SK-N-SH treated with all-trans-retinoic acid at 6 μM for 48 hours (cell line): Measurements from ENCODE around the gene NXN.

Experiments
- ATAC-seq: fragments of 200-7000 bp; cut with Tn5 transposase; 3 replicates; pipeline ENCODE4 v1.9.1; 2020; ENCODE audit warnings: mild to moderate bottlenecking, moderate library complexity
- ARNTL ChIP-seq: fragments of 450-650 bp; formaldehyde crosslinking; IDR thresholded peaks from 2 replicates; pipeline ENCODE4 v1.5.0; 2020; ENCODE audit warnings: low read depth, mild to moderate bottlenecking, moderate library complexity, borderline replicate concordance
- BACH2 ChIP-seq: fragments of 250-450 bp; sonication (Bioruptor Pico); IDR thresholded peaks from 2 replicates; pipeline ENCODE4 v1.9.0; 2021; ENCODE audit warnings: mild to moderate bottlenecking, borderline replicate concordance
- CSDC2 ChIP-seq: fragments of 250-450 bp; sonication (Bioruptor Pico); IDR thresholded peaks from 2 replicates; pipeline ENCODE4 v1.5.0; 2020; ENCODE audit warnings: mild to moderate bottlenecking, moderate library complexity
- ESRRG ChIP-seq: fragments of 250-450 bp; sonication (Bioruptor Pico); IDR thresholded peaks from 2 replicates; pipeline ENCODE4 v1.6.1; 2021; ENCODE audit warnings: mild to moderate bottlenecking
- GLIS3 ChIP-seq: fragments of 250-450 bp; sonication (Bioruptor Pico); IDR thresholded peaks from 2 replicates; pipeline ENCODE4 v1.5.0; 2020; ENCODE audit warnings: mild to moderate bottlenecking, moderate library complexity
- ISL1 ChIP-seq: fragments of 250-450 bp; sonication (Bioruptor Pico); IDR thresholded peaks from 2 replicates; pipeline ENCODE4 v2.1.2; 2022; ENCODE audit warnings: mild to moderate bottlenecking, moderate library complexity
- OSR1 ChIP-seq: fragments of 250-450 bp; sonication (Bioruptor Pico); IDR thresholded peaks from 2 replicates; pipeline ENCODE4 v1.8.0; 2022; ENCODE audit warnings: moderate library complexity, mild to moderate bottlenecking, inconsistent platforms
- PPARA ChIP-seq: fragments of 250-450 bp; sonication (Bioruptor Pico); IDR thresholded peaks from 2 replicates; pipeline ENCODE4 v1.5.0; 2020; ENCODE audit warnings: mild to moderate bottlenecking, borderline replicate concordance
- RARB ChIP-seq: fragments of 250-450 bp; sonication (Bioruptor Pico); IDR thresholded peaks from 2 replicates; pipeline ENCODE4 v1.8.0; 2021; ENCODE audit warnings: mild to moderate bottlenecking, moderate library complexity
- SNAI2 ChIP-seq: fragments of 250-450 bp; sonication (Bioruptor Pico); IDR thresholded peaks from 2 replicates; pipeline ENCODE4 v1.5.0; 2020; ENCODE audit warnings: mild to moderate bottlenecking, moderate library complexity
- TCF4 ChIP-seq: fragments of 250-450 bp; sonication (Bioruptor Pico); IDR thresholded peaks from 2 replicates; pipeline ENCODE4 v1.8.0; 2021; ENCODE audit warnings: mild to moderate bottlenecking, moderate library complexity, borderline replicate concordance
- TOX ChIP-seq: fragments of 250-450 bp; sonication (Bioruptor Pico); IDR thresholded peaks from 2 replicates; pipeline ENCODE4 v1.8.0; 2021; ENCODE audit warnings: mild to moderate bottlenecking, moderate library complexity, borderline replicate concordance
- ZC3H10 ChIP-seq: fragments of 250-450 bp; sonication (Bioruptor Pico); IDR thresholded peaks from 2 replicates; pipeline ENCODE4 v1.5.1; 2021; ENCODE audit warnings: mild to moderate bottlenecking, moderate library complexity
- ZFP3 ChIP-seq: fragments of 250-450 bp; sonication (Bioruptor Pico); IDR thresholded peaks from 2 replicates; pipeline ENCODE4 v1.5.0; 2020; ENCODE audit warnings: mild to moderate bottlenecking, moderate library complexity
- ZFP30 ChIP-seq: fragments of 450-650 bp; formaldehyde crosslinking; IDR thresholded peaks from 2 replicates; pipeline ENCODE4 v1.5.0; 2022; ENCODE audit warnings: mild to moderate bottlenecking, moderate library complexity
- ZNF565 ChIP-seq: fragments of 450-650 bp; formaldehyde crosslinking; conservative IDR thresholded peaks from 2 replicates; pipeline ENCODE4 v1.5.0; 2020; ENCODE audit warnings: low read depth, mild to moderate bottlenecking, moderate library complexity
- ZNF70 ChIP-seq: fragments of 450-650 bp; formaldehyde crosslinking; IDR thresholded peaks from 2 replicates; pipeline ENCODE4 v1.5.0; 2020; ENCODE audit warnings: mild to moderate bottlenecking, moderate library complexity
- ZNF8 ChIP-seq: fragments of 450-650 bp; formaldehyde crosslinking; IDR thresholded peaks from 2 replicates; pipeline ENCODE4 v1.5.0; 2020; ENCODE audit warnings: mild to moderate bottlenecking, moderate library complexity
- TF ChIP-seq, protein P1 (sequence below): fragments of 250-450 bp; sonication (Bioruptor Pico); IDR thresholded peaks from 2 replicates; pipeline ENCODE4 v1.8.0; 2020; ENCODE audit warnings: mild to moderate bottlenecking, moderate library complexity, borderline replicate concordance
- TF ChIP-seq, protein P2 (sequence below): fragments of 250-450 bp; sonication (Bioruptor Pico); IDR thresholded peaks from 2 replicates; pipeline ENCODE4 v1.5.1; 2021; ENCODE audit warnings: mild to moderate bottlenecking, moderate library complexity
- TF ChIP-seq, protein P3 (sequence below): fragments of 250-450 bp; sonication (Bioruptor Pico); IDR thresholded peaks from 2 replicates; pipeline ENCODE4 v1.8.0; 2021; ENCODE audit warnings: low read depth, mild to moderate bottlenecking, moderate library complexity, borderline replicate concordance
- TF ChIP-seq, protein P4 (sequence below): fragments of 250-450 bp; sonication (Bioruptor Pico); IDR thresholded peaks from 2 replicates; pipeline ENCODE4 v1.5.1; 2020; ENCODE audit warnings: low read depth, mild to moderate bottlenecking, moderate library complexity
- TF ChIP-seq, protein P5 (sequence below): fragments of 250-450 bp; sonication (Bioruptor Pico); IDR thresholded peaks from 2 replicates; pipeline ENCODE4 v1.5.0; 2020; ENCODE audit warnings: mild to moderate bottlenecking, moderate library complexity

The NXN gene

DNA sequence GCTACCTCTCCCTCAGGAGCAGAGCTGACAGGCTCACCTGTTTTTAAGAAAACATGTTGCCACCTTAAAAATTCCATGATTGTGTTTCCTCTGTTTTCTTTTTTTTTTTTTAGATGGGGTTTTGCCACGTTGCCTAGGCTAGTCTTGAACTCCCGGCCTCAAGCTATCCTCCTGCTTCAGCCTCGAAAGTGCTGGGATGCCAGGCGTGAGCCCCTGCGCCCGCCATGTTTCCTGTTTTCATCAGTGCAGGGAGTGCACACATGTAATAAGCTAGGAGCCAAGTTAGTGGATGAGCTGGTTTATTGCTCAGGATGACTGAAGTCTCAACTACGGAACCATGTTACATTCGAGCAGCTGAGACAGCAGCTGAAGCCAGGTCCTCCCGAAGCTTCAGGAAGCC lies 183.9 kb downstream of the NXN start:
- TF ChIP-seq, protein P1, sequence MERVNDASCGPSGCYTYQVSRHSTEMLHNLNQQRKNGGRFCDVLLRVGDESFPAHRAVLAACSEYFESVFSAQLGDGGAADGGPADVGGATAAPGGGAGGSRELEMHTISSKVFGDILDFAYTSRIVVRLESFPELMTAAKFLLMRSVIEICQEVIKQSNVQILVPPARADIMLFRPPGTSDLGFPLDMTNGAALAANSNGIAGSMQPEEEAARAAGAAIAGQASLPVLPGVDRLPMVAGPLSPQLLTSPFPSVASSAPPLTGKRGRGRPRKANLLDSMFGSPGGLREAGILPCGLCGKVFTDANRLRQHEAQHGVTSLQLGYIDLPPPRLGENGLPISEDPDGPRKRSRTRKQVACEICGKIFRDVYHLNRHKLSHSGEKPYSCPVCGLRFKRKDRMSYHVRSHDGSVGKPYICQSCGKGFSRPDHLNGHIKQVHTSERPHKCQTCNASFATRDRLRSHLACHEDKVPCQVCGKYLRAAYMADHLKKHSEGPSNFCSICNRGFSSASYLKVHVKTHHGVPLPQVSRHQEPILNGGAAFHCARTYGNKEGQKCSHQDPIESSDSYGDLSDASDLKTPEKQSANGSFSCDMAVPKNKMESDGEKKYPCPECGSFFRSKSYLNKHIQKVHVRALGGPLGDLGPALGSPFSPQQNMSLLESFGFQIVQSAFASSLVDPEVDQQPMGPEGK (CRISPR knock-in tag) = no peak
- TF ChIP-seq ZC3H10 = no peak
- TF ChIP-seq, protein P2, sequence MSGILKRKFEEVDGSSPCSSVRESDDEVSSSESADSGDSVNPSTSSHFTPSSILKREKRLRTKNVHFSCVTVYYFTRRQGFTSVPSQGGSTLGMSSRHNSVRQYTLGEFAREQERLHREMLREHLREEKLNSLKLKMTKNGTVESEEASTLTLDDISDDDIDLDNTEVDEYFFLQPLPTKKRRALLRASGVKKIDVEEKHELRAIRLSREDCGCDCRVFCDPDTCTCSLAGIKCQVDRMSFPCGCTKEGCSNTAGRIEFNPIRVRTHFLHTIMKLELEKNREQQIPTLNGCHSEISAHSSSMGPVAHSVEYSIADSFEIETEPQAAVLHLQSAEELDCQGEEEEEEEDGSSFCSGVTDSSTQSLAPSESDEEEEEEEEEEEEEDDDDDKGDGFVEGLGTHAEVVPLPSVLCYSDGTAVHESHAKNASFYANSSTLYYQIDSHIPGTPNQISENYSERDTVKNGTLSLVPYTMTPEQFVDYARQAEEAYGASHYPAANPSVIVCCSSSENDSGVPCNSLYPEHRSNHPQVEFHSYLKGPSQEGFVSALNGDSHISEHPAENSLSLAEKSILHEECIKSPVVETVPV = no peak
- TF ChIP-seq ISL1 (CRISPR knock-in tag) = no peak
- no peak for TF ChIP-seq ESRRG (CRISPR knock-in tag)
- no peak for TF ChIP-seq BACH2
- TF ChIP-seq PPARA = no peak
- TF ChIP-seq SNAI2 (CRISPR knock-in tag) = no peak
- TF ChIP-seq, protein P3, sequence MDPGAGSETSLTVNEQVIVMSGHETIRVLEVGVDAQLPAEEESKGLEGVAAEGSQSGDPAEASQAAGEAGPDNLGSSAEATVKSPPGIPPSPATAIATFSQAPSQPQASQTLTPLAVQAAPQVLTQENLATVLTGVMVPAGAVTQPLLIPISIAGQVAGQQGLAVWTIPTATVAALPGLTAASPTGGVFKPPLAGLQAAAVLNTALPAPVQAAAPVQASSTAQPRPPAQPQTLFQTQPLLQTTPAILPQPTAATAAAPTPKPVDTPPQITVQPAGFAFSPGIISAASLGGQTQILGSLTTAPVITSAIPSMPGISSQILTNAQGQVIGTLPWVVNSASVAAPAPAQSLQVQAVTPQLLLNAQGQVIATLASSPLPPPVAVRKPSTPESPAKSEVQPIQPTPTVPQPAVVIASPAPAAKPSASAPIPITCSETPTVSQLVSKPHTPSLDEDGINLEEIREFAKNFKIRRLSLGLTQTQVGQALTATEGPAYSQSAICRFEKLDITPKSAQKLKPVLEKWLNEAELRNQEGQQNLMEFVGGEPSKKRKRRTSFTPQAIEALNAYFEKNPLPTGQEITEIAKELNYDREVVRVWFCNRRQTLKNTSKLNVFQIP (CRISPR knock-in tag) = no peak
- no peak for TF ChIP-seq GLIS3
- TF ChIP-seq, protein P4, sequence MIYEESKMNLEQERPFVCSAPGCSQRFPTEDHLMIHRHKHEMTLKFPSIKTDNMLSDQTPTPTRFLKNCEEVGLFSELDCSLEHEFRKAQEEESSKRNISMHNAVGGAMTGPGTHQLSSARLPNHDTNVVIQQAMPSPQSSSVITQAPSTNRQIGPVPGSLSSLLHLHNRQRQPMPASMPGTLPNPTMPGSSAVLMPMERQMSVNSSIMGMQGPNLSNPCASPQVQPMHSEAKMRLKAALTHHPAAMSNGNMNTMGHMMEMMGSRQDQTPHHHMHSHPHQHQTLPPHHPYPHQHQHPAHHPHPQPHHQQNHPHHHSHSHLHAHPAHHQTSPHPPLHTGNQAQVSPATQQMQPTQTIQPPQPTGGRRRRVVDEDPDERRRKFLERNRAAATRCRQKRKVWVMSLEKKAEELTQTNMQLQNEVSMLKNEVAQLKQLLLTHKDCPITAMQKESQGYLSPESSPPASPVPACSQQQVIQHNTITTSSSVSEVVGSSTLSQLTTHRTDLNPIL (CRISPR knock-in tag) = no peak
- no peak for TF ChIP-seq OSR1 (CRISPR knock-in tag)
- TF ChIP-seq ARNTL (CRISPR knock-in tag) = no peak
- no peak for TF ChIP-seq ZFP30
- no peak for TF ChIP-seq ZNF70 (CRISPR knock-in tag)
- no peak for TF ChIP-seq RARB (CRISPR knock-in tag)
- ATAC-seq = no peak

DNA sequence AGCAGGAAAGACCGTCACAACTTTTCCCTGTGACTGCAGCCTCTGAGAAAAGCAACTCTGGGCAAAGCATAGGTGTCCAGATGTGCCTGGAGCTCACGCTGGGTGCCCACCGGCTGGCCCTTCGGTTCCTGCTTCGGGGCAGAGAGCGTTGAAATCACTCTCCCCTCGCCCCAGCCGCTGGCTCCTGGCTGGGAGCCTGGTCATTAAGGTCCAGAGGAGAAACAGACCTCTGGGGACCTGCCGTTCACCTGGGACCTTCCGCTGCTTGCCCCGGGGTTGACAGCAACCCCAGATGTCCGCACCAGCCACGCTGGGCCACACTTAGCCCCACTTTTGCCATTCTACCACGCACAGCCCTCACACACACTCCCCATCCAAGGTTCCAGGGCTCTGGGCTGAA lies 184.3 kb downstream of the NXN start:
- TF ChIP-seq ISL1 (CRISPR knock-in tag) (no peak), ZNF8 (CRISPR knock-in tag) (no peak), TOX (CRISPR knock-in tag) (no peak), ZFP30 (no peak), CSDC2 (CRISPR knock-in tag) (no peak), ZNF70 (CRISPR knock-in tag) (no peak), ZFP3 (CRISPR knock-in tag) (no peak), PPARA (no peak), TCF4 (CRISPR knock-in tag) (no peak), RARB (CRISPR knock-in tag) (no peak), ZC3H10 (no peak), SNAI2 (CRISPR knock-in tag) (no peak), OSR1 (CRISPR knock-in tag) (no peak), ZNF565 (no peak), ESRRG (CRISPR knock-in tag) (no peak)
- TF ChIP-seq, protein P2 = no peak
- TF ChIP-seq, protein P5, sequence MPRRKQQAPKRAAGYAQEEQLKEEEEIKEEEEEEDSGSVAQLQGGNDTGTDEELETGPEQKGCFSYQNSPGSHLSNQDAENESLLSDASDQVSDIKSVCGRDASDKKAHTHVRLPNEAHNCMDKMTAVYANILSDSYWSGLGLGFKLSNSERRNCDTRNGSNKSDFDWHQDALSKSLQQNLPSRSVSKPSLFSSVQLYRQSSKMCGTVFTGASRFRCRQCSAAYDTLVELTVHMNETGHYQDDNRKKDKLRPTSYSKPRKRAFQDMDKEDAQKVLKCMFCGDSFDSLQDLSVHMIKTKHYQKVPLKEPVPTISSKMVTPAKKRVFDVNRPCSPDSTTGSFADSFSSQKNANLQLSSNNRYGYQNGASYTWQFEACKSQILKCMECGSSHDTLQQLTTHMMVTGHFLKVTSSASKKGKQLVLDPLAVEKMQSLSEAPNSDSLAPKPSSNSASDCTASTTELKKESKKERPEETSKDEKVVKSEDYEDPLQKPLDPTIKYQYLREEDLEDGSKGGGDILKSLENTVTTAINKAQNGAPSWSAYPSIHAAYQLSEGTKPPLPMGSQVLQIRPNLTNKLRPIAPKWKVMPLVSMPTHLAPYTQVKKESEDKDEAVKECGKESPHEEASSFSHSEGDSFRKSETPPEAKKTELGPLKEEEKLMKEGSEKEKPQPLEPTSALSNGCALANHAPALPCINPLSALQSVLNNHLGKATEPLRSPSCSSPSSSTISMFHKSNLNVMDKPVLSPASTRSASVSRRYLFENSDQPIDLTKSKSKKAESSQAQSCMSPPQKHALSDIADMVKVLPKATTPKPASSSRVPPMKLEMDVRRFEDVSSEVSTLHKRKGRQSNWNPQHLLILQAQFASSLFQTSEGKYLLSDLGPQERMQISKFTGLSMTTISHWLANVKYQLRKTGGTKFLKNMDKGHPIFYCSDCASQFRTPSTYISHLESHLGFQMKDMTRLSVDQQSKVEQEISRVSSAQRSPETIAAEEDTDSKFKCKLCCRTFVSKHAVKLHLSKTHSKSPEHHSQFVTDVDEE (CRISPR knock-in tag) = no peak
- TF ChIP-seq, protein P4 (CRISPR knock-in tag) = no peak
- TF ChIP-seq, protein P1 (CRISPR knock-in tag) = no peak
- no peak; the same call in 2 of the 3 replicates for ATAC-seq
